Measurements from ENCODE around the gene COL15A1.

The COL15A1 gene

DNA sequence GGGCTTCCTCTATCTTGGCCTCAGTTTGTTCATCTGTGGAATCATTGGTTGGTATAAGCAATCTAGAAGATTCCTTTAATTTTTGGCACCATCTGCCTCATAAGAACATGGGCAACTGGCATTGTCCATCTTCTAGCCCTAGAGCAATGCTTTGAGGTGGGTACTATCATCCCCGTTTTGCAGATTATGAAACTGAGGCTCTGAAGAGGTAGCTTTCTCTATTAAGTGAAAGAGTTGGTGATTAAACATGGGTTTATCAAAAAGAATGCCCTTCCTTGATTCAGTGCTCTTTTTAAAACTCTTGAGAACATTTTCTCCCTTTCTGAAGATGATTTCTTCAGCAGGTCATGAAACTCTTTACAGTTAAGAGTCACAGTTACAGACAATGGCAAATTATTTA lies 118.8 kb downstream of the COL15A1 start:
- no peak for DNase-seq

DNA sequence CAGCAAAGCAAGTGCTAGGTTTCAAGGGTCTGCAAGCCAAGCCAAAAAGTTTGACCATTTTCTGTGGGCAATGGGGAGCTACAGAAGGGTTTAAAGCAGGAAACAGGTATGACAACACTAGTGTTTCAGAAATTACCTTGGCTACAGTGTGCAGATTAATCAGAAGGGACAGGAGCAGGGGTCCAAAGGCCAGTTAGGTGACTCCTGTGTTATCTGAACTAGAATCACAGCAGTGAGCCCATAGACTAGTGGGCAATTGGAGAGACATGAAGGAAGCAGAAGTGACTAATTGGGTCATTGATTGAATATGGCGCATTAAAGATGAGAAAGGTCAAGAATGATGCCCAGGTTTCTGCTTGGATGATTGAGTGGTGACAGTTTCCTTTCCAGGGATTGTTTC lies 119.8 kb downstream of the COL15A1 start:
- DNase-seq = no peak

DNA sequence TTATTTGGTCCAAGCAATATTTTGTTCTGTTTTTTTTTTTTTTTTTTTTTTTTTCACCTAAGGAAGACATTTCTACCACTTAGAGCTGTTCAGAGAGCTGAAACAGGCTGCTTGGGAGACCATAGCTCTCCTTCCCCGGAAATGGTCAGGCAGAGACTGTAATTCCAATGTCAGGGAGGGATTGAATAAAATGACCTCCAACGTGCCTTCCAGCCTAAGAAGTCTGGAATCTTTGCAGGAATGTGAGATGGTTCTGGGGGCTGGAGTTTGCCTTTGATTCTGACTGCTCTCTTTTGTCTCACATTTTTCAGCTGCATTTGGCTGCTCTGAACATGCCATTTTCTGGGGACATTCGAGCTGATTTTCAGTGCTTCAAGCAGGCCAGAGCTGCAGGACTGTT lies 122.9 kb downstream of the COL15A1 start:
- DNase-seq = no peak

DNA sequence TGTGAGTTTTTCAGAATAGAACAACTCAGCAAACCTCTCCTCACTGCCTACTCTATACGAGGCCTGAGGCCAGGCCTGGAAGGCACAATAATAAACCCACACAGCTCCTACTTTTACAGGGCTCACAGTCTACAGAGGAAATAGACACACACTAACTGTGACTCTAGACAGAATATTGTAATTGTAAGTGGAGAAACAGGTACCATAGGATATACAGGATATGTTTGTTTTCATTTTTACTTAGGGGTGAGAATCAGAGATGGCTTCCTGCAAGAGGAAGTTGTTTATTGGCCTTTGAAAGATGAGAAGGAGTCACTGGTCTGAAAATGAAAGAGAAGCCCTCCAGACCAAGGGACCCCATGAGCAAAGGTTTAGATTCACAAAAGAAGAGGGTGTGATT lies 125.4 kb downstream of the COL15A1 start:
- DNase-seq = no peak

DNA sequence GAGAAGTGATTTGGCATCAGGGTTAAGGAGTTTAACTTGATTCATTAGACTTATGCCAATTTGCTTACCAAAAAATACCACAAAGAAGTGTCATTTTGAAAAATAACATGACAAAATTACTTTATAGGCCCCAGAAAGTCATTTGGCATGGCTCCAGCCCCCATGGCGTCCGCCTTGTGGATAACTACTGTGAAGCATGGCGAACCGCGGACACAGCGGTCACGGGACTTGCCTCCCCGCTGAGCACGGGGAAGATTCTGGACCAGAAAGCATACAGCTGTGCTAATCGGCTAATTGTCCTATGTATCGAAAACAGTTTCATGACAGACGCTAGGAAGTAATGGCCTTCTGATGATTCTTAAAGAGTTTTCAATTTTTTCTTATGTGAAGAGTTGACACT lies 125.8 kb downstream of the COL15A1 start:
- no peak for DNase-seq

DNA sequence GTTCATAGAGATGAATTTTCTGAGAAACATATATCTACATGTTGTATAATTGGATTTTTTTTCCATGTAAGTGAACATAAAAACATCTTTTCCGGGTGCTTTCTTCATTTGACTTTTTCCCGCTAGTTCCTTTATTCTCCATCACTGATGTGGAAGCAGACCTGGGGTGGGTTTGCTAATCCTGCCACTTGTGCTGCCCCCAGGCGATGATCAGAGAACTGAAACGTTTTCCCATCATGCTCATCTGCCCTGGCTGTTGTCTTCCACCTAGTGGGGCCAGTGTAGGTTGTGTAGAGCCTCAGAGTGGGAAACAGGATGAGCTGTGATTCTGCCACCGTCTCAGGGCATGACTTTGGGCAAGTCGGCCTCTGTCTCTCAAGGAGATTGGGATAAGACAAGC lies 127.0 kb downstream of the COL15A1 start:
- DNase-seq = no peak

DNA sequence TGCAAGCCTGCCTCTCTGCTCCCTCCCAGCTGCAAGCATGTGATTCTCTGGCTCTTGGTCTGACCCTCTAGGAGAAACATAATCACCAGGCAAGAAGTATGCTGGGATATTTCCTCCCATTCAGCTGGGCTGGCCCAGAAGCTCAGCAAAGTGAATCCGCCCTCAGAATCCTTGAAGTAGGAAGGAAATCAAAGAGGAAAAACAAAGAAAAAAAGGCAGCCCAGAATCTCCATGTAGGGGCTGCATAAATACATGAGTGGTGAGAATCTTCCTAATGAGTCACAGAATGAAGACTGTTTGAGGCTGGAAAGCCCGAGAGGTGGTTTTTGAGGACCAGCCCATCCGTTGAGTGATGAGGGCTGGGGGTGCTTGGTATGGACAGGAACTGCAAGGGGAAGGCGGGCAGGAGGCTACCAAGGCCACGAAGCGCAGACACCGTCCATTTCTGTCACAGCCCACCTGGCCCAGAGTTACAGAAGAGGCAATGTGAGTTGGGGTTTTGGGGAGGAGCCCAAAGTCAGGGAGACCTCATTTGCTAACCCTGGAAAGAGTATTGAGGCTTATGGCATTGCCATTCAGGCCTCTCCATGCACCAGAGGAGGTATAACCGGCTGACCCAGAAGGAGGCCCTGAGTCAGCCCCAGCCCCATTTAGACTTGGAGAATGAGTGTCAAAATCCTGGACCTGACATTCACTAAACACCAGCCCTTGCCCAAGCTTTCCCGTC lies 127.8 kb downstream of the COL15A1 start:
- no peak for DNase-seq

DNA sequence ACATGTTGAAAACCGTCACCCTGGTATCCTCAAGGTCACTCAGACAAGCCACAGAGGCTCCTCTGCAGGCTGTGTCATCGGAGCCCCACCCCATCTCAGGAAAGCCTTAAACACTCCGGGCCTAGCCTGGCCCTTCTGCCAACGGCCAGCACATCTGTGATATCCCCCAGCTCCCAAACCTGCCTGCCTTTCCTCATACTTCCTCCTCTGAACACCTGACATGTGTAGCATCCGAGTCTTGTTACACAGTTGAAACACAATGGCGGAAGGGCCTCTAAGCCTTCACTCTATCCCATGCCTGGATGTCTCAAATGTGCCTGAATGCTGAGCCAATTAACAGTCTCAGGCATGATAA lies 128.3 kb downstream of the COL15A1 start:
- DNase-seq = no peak

DNA sequence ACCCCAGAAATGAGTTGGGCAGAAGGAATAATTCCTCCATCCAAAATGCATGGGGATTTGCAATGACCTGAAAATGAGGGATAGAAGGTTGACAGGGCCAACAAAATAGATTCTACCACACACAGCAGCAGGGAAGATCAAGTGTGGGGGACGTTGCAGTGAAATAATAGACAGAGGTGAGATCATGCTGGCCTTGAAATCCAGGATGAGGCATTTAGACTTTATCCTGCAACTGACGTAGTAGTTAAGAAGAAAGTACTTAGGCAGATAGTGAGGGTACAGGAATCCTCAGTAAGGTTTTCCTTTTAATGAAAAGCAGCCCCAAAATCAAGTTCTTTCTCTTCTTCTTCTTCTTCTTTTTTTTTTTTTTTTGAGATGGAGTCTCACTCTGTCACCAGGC lies 129.6 kb downstream of the COL15A1 start:
- DNase-seq = no peak

DNA sequence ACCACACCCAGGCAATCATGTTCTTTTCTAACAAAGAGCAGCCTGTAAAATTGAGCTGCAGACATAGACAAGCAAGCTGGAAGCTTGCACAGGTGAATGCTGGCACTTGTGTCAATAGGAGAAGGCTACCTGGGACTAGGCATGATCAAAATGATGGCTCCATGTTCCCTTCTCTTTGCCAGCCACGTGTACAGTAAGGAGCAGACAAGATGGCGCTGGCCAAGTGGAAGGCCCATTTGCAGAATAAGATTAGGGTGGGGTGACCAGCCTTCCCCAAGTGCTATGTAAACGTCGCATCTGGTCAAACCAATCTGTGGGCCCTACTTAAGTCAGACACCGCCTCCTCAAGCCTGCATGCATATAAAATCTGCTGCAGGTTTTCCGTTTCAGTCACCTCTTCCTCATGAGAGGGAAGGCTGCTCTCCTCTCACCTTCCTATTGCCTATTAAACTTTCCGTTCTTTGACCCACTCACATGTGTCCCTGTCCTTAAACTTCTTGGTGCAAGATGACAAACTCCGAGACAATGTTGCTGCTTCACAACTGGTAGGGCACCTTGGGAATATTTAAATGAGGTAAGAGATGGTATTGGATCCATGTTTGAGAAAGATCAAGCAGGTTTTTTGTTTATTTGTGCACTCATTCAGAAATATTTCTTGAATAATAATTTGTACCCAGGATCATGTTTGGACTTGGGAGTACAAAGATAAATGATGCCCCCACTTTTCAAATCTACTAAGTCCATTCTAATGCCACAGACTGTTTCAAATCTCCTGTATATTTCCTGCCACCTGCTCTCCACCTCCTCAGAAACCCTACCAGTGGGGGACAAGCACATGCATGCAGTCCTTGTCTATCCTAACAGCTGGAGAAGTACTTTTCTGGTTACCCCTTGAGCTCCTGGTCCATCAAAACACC lies 130.5 kb downstream of the COL15A1 start:
- no peak for DNase-seq

DNA sequence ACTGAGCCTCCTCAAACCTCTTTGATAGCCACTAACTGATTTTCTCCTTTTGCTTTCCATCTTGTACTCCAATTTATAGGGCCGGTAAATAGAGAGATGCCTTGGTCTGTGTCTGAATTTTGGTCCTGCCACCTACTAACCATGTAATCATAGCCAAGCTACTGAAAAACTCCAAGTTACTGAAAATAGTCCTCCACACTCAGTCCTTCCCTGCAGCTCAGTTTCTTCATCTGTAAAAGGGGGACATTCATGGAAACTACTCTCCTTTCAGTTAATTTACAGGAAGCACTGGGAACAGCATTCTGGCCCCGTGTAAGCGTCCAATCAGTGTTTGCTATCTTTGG lies 131.2 kb downstream of the COL15A1 start:
- DNase-seq = no peak

DNA sequence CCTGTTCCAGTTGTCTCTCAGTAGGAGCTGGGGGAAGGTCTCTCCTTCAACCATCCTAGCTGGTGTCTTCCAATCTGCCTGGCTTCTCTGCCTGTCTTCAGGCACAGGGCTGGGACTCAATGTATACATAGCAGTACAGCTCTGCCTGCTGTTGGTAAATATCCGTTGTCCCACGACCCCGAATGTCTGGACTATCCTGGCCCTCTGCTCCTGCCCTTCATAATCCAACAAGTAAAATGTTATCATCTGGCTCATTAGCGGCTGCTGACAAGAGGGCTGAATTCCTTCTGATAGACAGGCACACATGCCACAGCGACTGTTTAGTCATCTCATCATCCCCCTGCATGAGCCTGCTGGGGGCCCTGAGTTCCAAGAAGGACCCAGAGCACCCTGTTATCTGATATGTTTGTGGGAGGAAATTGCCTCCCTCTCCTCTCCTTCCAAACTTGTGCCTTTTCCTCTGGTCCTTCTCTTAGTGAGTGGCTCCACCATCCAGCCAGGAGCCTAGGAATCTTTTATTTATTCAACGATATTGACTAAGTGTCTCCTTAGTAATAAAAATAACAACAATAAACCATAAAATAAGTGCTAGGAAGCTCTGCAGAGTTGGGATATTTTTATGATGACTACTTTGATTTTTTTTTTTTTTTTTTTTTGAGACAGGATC lies 131.7 kb downstream of the COL15A1 start:
- DNase-seq = no peak

DNA sequence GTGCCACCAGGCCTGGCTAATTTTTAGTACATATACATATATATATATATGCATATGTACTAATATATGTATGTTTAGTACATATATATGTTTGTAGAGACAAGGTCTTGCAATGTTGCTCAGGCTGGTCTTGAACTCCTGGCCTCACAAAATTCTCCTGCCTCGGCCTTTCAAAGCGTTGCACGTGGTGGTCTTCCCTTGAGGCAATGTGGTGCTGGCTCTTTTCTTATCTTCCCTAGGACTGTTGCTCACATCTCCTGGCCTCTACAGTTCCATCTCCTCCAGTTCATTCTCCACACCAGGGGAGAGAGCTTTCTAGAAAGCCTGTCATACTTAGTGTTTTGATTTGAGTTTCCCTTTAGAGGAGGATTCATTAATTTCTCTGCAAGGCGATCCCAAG lies 132.3 kb downstream of the COL15A1 start:
- DNase-seq = no peak

DNA sequence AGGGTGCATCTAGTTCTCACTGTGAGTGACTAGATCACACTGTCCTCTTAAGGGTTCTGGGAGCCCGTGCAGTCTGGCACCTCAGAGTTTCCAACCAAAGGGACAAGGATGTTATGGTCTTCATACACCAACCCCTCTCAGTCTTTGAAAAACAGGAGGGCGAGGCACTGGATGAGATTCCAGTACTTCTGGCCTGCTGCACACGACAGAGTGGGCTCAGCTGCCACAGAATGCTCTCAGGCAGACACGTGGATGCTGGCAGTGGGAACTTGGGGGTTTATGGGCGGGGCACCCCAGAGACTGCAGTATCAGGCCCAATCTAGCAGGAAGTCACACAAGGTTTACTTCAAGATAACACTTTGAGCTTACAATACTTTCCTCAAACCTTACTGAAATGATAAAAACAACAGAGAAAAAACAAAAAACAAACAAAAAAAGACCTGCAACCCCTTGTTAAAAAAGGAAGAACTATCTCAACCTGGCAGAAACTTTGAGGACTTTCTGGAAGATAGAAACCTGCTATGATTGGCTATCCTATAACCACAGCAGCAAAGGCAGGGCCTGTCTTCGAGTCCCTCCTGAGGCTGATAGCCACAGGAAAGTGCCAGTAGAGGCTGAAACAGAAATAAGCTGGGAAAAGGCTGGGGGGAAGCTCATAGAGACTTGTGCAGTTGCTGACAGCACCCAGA lies 132.9 kb downstream of the COL15A1 start:
- no peak for DNase-seq

DNA sequence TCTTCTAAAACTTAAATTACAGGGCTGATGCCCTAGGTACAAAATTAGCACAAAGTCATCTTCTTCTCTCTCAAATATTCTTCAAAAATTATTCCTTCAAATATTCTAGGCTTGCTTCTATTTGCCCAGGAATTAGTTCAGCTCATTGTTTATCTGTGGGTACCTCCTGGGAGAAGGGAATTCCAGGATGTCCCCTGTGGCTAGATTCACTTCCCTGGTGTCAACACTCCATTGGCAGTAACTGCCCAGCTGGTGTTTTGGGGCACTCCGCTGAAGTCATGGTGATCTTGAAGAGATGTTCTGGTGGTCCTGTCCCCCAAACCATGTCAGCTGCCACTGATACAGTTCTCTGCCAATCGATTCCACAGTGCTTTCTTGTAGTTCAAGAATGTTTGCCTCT lies 135.0 kb downstream of the COL15A1 start:
- DNase-seq = no peak

DNA sequence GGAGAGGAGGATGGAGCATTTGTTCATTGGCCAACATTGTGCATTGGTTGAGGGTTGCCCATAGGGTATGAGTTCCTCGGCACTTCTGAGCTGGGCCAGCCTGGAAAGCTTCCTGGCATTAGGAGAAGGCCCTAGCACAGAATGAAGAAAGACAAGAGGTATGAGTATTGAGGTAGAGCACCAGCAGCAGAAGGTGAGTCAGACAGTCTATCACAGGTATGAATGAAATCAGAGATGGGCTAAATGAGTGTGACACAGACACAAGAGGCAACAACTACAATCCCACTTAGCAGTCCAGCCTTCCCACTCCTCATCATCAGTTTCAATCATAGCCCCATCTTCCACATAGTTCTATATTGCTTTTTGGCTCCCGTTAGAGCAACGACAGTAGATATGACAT lies 135.8 kb downstream of the COL15A1 start:
- DNase-seq = no peak

DNA sequence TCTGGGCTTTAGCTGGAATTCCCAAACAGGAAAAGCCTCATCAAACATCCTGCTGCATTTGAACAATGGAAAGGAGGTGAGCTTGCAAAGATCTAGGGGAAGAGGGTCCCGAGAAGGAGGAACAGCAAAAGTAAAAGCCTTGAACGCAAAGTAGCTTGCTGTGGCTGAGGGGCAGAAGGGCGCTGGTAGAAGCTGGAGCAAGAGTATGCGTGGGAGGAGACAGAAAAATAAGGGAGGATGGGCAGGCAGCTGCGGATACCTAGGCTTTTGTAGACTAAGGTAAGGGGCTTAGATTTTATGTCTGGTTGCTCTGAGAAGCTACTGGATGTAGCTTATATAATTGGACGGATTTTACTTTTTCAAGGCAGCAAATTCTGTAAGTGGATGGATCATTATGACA lies 139.3 kb downstream of the COL15A1 start:
- no peak for DNase-seq

DNA sequence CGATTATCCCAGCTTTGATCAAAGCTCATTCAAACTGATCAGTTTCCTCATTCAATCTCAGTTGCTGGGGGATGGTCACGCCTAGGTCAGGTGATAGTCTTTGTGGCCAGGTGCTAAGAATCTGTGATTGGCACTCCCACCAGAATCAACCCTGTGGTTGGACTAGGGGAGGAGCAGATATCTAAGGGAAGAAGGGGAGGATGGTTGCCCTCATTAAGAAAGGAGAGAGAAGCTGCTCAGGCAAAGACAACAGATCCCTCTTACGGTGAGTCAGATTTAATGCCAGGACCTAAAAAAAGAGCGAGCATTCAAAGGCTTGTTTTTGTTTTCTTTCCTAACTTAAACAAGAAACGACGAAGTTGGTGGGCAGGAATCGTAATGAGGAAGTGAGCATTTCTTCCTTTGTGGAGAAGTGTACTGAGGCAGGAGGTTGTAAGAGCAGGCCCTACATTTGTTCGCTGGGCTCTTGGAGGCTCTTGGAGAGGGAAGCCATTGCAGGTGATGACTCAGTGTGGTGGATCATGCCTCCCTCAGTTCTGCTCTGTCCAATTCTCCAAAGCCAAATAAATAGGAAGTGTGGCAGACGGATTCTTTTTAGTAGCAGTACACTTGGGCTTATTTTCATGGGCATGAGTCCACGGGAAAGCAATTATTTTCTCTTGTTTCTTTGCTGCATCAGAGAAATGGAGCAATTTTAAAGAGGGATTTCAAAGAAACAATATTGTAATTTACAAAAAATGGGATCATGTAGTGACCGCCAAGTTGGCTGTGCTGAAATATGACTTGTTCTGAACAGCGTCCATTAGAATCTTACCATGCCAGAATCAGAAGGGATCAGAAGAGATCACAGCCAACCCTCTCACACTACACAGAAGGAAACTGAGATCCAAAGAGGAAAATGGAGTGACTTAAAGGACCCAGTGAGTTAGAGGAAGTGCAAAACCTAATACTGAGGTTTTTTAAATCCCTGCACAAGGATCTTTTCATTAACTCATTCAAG lies 142.5 kb downstream of the COL15A1 start:
- peak; percentile 85 for DNase-seq

DNA sequence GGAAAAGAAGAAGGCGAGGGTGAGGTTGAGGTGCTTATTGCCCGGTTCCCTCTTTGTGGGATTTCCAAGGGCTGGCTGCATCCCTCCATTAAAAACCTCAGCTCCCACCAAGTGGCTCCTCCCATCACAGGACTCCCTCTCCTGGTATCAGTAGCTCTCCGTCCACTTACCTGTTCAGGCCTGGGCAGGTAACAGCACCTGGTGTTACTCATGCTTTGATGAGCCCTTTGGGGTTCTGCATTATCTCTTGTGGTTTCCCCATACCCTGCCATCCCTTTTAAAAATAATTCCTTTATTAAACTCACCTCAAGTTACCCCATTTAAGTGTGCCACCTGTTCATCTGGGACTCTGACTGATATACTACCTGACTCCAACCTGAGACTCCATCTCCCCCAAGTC lies 143.8 kb downstream of the COL15A1 start:
- no peak for DNase-seq

DNA sequence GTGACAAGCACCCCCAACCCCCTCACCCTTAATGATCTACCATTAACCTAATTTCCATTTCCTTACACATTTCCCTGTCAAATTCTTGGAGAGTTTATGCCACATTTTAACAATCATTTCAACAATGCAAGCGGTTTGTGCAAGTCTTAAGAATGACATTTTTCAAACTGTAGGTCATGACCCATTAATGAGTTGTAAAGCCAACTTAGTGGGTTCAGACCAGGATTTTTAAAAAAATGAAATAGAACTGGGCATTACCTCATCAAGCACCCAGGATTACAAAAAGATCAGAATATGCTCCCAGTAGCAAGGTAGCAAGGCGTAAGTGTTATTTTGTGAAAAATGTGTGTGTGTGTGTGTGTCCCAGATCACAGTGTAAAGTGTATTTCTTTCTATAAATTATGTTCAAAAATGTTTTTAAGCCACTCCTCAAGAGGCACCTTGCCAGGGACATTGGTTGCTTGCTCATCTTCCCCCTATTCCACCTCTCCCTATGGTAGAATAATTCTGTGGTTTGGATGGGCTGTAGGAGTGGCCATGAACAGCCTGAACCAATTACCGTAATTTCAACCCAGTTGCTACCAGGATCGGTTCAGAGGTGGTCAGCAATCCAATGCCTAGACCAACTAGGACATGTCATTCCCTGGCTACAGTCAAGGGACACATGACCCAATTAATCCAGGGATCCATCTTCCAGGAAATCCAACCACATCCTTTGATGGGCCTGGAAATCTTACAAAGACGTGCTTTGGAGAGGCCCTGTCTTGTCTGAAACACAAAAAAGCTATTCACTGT lies 146.8 kb downstream of the COL15A1 start:
- DNase-seq = no peak
